ENCODE data around the gene RAB25.
"Not testable (repeated sequence)": the region's sequence is repeated elsewhere in the genome, so short reads cannot be mapped to it uniquely, and the experiment has no call there.

The RAB25 gene

GRCh38 chr1:156053768-156054499 is 7.0 kb upstream of the RAB25 start, which contains the start of gene UBQLN4:
UBQLN4 (minus strand) TSS chr1:156053798; CDS start chr1:156053701, 97 bp downstream.
- no peak for FAIRE-seq
- DNase-seq (ENCODE audit: extremely low spot score, insufficient read length, low read depth) = peak; percentile 80

- peak; percentile 89 for DNase-seq (ENCODE audit: extremely low spot score, insufficient read length, low read depth)
- FAIRE-seq = peak; percentile 94
These were observed 6.3 kb upstream of the RAB25 start, which contains the start of gene LAMTOR2 for GRCh38 chr1:156054500-156055280. LAMTOR2 (plus strand) TSS chr1:156054782; CDS start chr1:156054890, 108 bp downstream.

- no peak for FAIRE-seq
- no peak for DNase-seq (ENCODE audit: extremely low spot score, insufficient read length, low read depth)
These were observed 5.5 kb upstream of the RAB25 start for GRCh38 chr1:156055281-156056048.

GRCh38 chr1:156056326-156056849 is 4.6 kb upstream of the RAB25 start:
- no peak for DNase-seq (ENCODE audit: extremely low spot score, insufficient read length, low read depth)
- FAIRE-seq = no peak

- DNase-seq (ENCODE audit: extremely low spot score, insufficient read length, low read depth) = no peak
- no peak for FAIRE-seq
These were observed 1.2 kb downstream of the RAB25 start for GRCh38 chr1:156062189-156062588.

GRCh38 chr1:156063997-156064285 is 3.0 kb downstream of the RAB25 start:
- FAIRE-seq (no peak), DNase-seq (ENCODE audit: extremely low spot score, insufficient read length, low read depth) (no peak)

GRCh38 chr1:156064615-156065014 is 3.7 kb downstream of the RAB25 start:
- FAIRE-seq (no peak), DNase-seq (ENCODE audit: extremely low spot score, insufficient read length, low read depth) (no peak)

GRCh38 chr1:156065212-156065611 is 4.3 kb downstream of the RAB25 start:
- DNase-seq (ENCODE audit: extremely low spot score, insufficient read length, low read depth) (no peak), FAIRE-seq (peak; percentile 63)

- no peak for FAIRE-seq
These were observed 4.9 kb downstream of the RAB25 start for GRCh38 chr1:156065871-156066270.

GRCh38 chr1:156067262-156067661 is 6.3 kb downstream of the RAB25 start:
- DNase-seq (ENCODE audit: extremely low spot score, insufficient read length, low read depth) = no peak
- FAIRE-seq = no peak

More at GRCh38 chr1:156065871-156066270, 4.9 kb downstream of the RAB25 start:
- no peak for DNase-seq (ENCODE audit: extremely low spot score, insufficient read length, low read depth)

GRCh38 chr1:156069490-156070455 is 8.8 kb downstream of the RAB25 start:
- FAIRE-seq (no peak), DNase-seq (ENCODE audit: extremely low spot score, insufficient read length, low read depth) (no peak)

GRCh38 chr1:156070548-156070947 is 9.6 kb downstream of the RAB25 start:
- no peak for DNase-seq (ENCODE audit: extremely low spot score, insufficient read length, low read depth)
- FAIRE-seq = no peak

- not testable (repeated sequence) for FAIRE-seq; DNase-seq (ENCODE audit: extremely low spot score, insufficient read length, low read depth)
These were observed 10.4 kb downstream of the RAB25 start for GRCh38 chr1:156071332-156071816.

- no peak for DNase-seq (ENCODE audit: extremely low spot score, insufficient read length, low read depth)
- FAIRE-seq = no peak
These were observed 11.3 kb downstream of the RAB25 start for GRCh38 chr1:156072251-156072650.

- no peak for DNase-seq (ENCODE audit: extremely low spot score, insufficient read length, low read depth)
- FAIRE-seq = no peak
These were observed 12.2 kb downstream of the RAB25 start for GRCh38 chr1:156073110-156073687.

- FAIRE-seq = no peak
- no peak for DNase-seq (ENCODE audit: extremely low spot score, insufficient read length, low read depth)
These were observed 12.8 kb downstream of the RAB25 start for GRCh38 chr1:156073740-156074139.

- no peak for DNase-seq (ENCODE audit: extremely low spot score, insufficient read length, low read depth)
- FAIRE-seq = no peak
These were observed 13.7 kb downstream of the RAB25 start for GRCh38 chr1:156074661-156075060.

GRCh38 chr1:156075162-156075561 is 14.2 kb downstream of the RAB25 start:
- DNase-seq (ENCODE audit: extremely low spot score, insufficient read length, low read depth) (no peak), FAIRE-seq (no peak)

GRCh38 chr1:156075775-156076204 is 14.8 kb downstream of the RAB25 start:
- no peak for FAIRE-seq

More at GRCh38 chr1:156075775-156076204, 14.8 kb downstream of the RAB25 start:
- DNase-seq (ENCODE audit: extremely low spot score, insufficient read length, low read depth) = no peak

Measured in GM18507 (cell line).